Activated CD4-positive, alpha-beta T cell treated with anti-CD3 and anti-CD28 coated beads, Interleukin-2, amount 50 U/mL, for 16 hours (primary cell): ENCODE results near the gene SHCBP1L.

ENCODE experiments used
- DNase-seq: peaks from one replicate; pipeline ENCODE4 v3.0.0-alpha.2; 2020

The SHCBP1L gene

GRCh38 chr1:182888736-182889531 is 64.0 kb downstream of the SHCBP1L start:
- DNase-seq: no peak

- no peak for DNase-seq
Observed at GRCh38 chr1:182886985-182887384, 66.0 kb downstream of the SHCBP1L start.

- DNase-seq: no peak
Observed at GRCh38 chr1:182885591-182885990, 67.4 kb downstream of the SHCBP1L start.

GRCh38 chr1:182884872-182885271 is 68.1 kb downstream of the SHCBP1L start:
- DNase-seq: no peak

- DNase-seq: peak; percentile 11
Observed at GRCh38 chr1:182877842-182878241, 75.1 kb downstream of the SHCBP1L start.

- DNase-seq: no peak
Observed at GRCh38 chr1:182877331-182877730, 75.6 kb downstream of the SHCBP1L start.

GRCh38 chr1:182875889-182876288 is 77.1 kb downstream of the SHCBP1L start:
- DNase-seq: no peak

- DNase-seq: no peak
Observed at GRCh38 chr1:182872881-182873280, 80.1 kb downstream of the SHCBP1L start.

- DNase-seq: no peak
Observed at GRCh38 chr1:182869241-182869666, 83.7 kb downstream of the SHCBP1L start.

GRCh38 chr1:182867861-182868260 is 85.1 kb downstream of the SHCBP1L start:
- no peak for DNase-seq

- DNase-seq: no peak
Observed at GRCh38 chr1:182863940-182864339, 89.0 kb downstream of the SHCBP1L start.

GRCh38 chr1:182862827-182863226 is 90.1 kb downstream of the SHCBP1L start:
- DNase-seq: no peak

GRCh38 chr1:182861994-182862393 is 91.0 kb downstream of the SHCBP1L start:
- DNase-seq: peak; percentile 27

GRCh38 chr1:182860658-182861057 is 92.3 kb downstream of the SHCBP1L start:
- DNase-seq: no peak

- DNase-seq: no peak
Observed at GRCh38 chr1:182857212-182857611, 95.8 kb downstream of the SHCBP1L start.

- no peak for DNase-seq
Observed at GRCh38 chr1:182855911-182856310, 97.1 kb downstream of the SHCBP1L start.

- peak; percentile 24 for DNase-seq
Observed at GRCh38 chr1:182851825-182852224, 101.1 kb downstream of the SHCBP1L start.

GRCh38 chr1:182850319-182850718 is 102.6 kb downstream of the SHCBP1L start:
- DNase-seq: no peak
